IPS-18c (cell line): ENCODE data around the gene QKI.

Experiments
- H3K4me3 ChIP-seq: 2 replicates; pipeline ENCODE4 v1.7.0; 2013; ENCODE audit warnings: low read depth, mild to moderate bottlenecking, low read length, moderate library complexity; ENCODE audit not compliant: insufficient read depth
- H3K9me3 ChIP-seq: one replicate; pipeline ENCODE4 v1.6.1; 2013; ENCODE audit warnings: mild to moderate bottlenecking, low read length, moderate library complexity; ENCODE audit not compliant: control insufficient read depth, insufficient read depth

Gene QKI

GRCh38 chr6:163487606-163488005 is 73.1 kb downstream of the QKI start:
- no peaks in the 10 kb centered on the region for H3K9me3 ChIP-seq
- no peak overlapping the region for H3K4me3 ChIP-seq

- no peak overlapping the region for H3K4me3 ChIP-seq
- H3K9me3 ChIP-seq, result no peaks in the 10 kb centered on the region
These were observed 75.1 kb downstream of the QKI start for GRCh38 chr6:163489584-163489983.

- no peak overlapping the region for H3K4me3 ChIP-seq
- H3K9me3 ChIP-seq, result no peaks in the 10 kb centered on the region
These were observed 76.5 kb downstream of the QKI start for GRCh38 chr6:163490826-163491577.

GRCh38 chr6:163491737-163492300 is 77.3 kb downstream of the QKI start:
- Histone ChIP-seq H3K4me3 (no peak overlapping the region), H3K9me3 (no peaks in the 10 kb centered on the region)

GRCh38 chr6:163494279-163494727 is 79.8 kb downstream of the QKI start:
- no peaks in the 10 kb centered on the region for H3K9me3 ChIP-seq

GRCh38 chr6:163496205-163496604 is 81.7 kb downstream of the QKI start:
- H3K4me3 ChIP-seq, result no peak overlapping the region
- no peaks in the 10 kb centered on the region for H3K9me3 ChIP-seq

More at GRCh38 chr6:163494279-163494727, 79.8 kb downstream of the QKI start:
- H3K4me3 ChIP-seq, result no peak overlapping the region

- H3K9me3 ChIP-seq, result no peaks in the 10 kb centered on the region
- H3K4me3 ChIP-seq, result no peak overlapping the region
These were observed 85.6 kb downstream of the QKI start for GRCh38 chr6:163500105-163500504.

- no peak overlapping the region for H3K4me3 ChIP-seq
- peaks cover 6% of the 10 kb centered on the region for H3K9me3 ChIP-seq
These were observed 86.5 kb downstream of the QKI start for GRCh38 chr6:163501026-163501425.

GRCh38 chr6:163501439-163501838 is 86.9 kb downstream of the QKI start:
- Histone ChIP-seq H3K9me3 (peaks cover 6% of the 10 kb centered on the region), H3K4me3 (no peak overlapping the region)

GRCh38 chr6:163504984-163505640 is 90.6 kb downstream of the QKI start:
- H3K4me3 ChIP-seq, result no peak overlapping the region
- H3K9me3 ChIP-seq, result peaks cover 6% of the 10 kb centered on the region

- Histone ChIP-seq H3K4me3 (no peak overlapping the region), H3K9me3 (peaks cover 6% of the 10 kb centered on the region)
These were observed 93.4 kb downstream of the QKI start for GRCh38 chr6:163507965-163508364.

- Histone ChIP-seq H3K9me3 (no peaks in the 10 kb centered on the region), H3K4me3 (no peak overlapping the region)
These were observed 98.5 kb downstream of the QKI start for GRCh38 chr6:163513003-163513402.

GRCh38 chr6:163513570-163514166 is 99.2 kb downstream of the QKI start:
- no peaks in the 10 kb centered on the region for H3K9me3 ChIP-seq
- H3K4me3 ChIP-seq, result no peak overlapping the region

GRCh38 chr6:163516908-163517307 is 102.4 kb downstream of the QKI start:
- H3K4me3 ChIP-seq, result no peak overlapping the region
- no peaks in the 10 kb centered on the region for H3K9me3 ChIP-seq

GRCh38 chr6:163520956-163521355 is 106.4 kb downstream of the QKI start:
- Histone ChIP-seq H3K9me3 (no peaks in the 10 kb centered on the region), H3K4me3 (no peak overlapping the region)

GRCh38 chr6:163522033-163522432 is 107.5 kb downstream of the QKI start:
- no peaks in the 10 kb centered on the region for H3K9me3 ChIP-seq
- no peak overlapping the region for H3K4me3 ChIP-seq

- no peak overlapping the region for H3K4me3 ChIP-seq
- no peaks in the 10 kb centered on the region for H3K9me3 ChIP-seq
These were observed 111.4 kb downstream of the QKI start for GRCh38 chr6:163525926-163526325.

- no peak overlapping the region for H3K4me3 ChIP-seq
These were observed 111.8 kb downstream of the QKI start for GRCh38 chr6:163526346-163526745.

More at GRCh38 chr6:163526346-163526745, 111.8 kb downstream of the QKI start:
- no peaks in the 10 kb centered on the region for H3K9me3 ChIP-seq
